Left cardiac atrium (tissue), 4 donors: ENCODE measurements around the gene SAMD3. TPM values are rescaled to one million over a fixed set of nuclear protein-coding genes. Genes with fewer than 3 reads are reported as not detected.
"Not testable (repeated sequence)": the region's sequence is repeated elsewhere in the genome, so short reads cannot be mapped to it uniquely, and the experiment has no call there.

ENCODE experiments used
- ATAC-seq, 2 donors: fragments of 200-7000 bp; cut with Tn5 transposase; one replicate each; pipeline ENCODE4 v1.9.1; 2020; ENCODE audit warnings: mild to moderate bottlenecking in 2 of 2, moderate library complexity in 2 of 2
- DNase-seq: peaks from one replicate; pipeline ENCODE4 v3.0.0-alpha.2; 2020
- intact Hi-C, 2 donors: fragments of 100-400 bp; cut with DNase I; formaldehyde crosslinking; loops; one replicate each; pipeline versions ENCODE4 v1.14.1 to v1.15.1; 2022 to 2023
- total RNA-seq, 2 donors: library from RNA; stranded (reverse); fragmentation: NEBNext Ultra II Directional; extraction: Animal tissue kit (Norgen Biotek cat#: 25700); gene quantifications; one replicate each; pipeline ENCODE4 v1.2.1, GENCODE V29; 2021
- donor health status: DM: no; HTN: yes; CAD: no.
- donor health status: DM: no; HTN: yes; CAD: no; lungs with severe emphysema.
- donor health status: DM: yes; HTN: yes; CAD: no.
- donor health status: Dilated cardiomyopathy.

Gene SAMD3
- total RNA-seq, 2 donors from 2014 or later, result 0.42 to 1.9 TPM

DNA sequence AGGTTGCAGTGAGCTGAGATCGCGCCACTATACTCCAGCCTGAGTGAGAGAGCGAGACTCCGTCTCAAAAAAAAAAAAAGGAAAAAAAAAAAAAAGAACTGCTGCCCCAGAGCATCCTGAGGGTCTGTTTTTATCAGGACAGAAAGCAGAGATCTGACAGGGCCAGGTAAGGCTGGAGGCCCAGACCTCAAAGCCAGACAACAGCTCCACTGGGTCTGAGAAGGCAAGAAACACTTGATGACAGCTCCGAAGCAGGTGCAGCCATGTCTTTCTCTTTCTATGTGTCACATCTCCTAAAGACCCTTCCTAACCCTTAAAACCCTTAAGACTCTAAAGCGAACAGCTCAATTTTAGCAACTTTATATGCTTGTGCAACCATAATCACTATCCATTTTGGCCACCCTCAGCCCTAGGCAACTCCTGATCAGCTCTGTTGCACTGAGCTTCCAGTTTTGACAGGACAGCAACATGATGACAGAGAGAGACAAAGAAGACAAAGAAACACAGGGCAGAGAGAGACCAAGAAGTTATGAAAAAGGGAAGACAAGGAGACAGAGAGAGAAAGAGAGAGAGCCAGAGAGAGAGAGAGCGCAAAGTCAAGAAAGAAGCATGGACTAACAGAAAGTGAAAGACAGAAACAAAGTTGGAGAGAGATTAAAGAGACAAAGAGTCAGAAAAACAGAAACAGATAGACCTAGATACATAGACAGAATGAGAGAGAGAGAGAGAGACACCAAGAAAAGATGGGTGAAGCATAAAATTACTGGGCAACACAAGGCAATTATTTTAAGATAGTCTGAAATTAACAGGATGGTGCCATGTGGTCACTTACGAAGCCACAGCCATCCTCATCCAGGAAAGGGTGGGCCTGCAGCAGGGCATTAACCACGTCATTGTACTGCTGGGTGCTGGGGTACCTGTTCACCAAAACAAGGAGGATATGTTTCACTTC, 39.2 kb downstream of the SAMD3 start:
- ATAC-seq (no peak), DNase-seq (no peak)
- intact Hi-C loops, result no loop called here

DNA sequence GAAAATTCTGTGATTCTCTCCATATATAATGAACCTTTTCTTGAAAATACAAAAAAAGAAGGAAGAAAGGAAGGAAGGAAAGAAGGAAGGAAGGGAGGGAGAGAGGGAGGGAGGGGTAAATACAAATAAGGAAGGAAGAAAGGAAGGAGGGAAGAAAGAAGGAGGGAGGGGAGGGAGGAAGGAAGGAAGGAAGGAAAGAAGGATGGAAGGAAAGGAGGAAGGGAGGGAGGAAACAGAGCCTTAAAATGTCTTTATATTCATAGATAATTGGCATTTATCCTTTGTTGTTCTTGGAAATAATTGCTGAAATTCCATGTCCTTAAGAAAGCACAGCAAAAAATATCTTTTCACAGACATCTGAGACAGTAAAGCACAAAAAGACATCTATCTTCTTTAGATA, 40.3 kb downstream of the SAMD3 start:
- no peak for DNase-seq
- no peak for ATAC-seq
- intact Hi-C loops, result no loop called here

DNA sequence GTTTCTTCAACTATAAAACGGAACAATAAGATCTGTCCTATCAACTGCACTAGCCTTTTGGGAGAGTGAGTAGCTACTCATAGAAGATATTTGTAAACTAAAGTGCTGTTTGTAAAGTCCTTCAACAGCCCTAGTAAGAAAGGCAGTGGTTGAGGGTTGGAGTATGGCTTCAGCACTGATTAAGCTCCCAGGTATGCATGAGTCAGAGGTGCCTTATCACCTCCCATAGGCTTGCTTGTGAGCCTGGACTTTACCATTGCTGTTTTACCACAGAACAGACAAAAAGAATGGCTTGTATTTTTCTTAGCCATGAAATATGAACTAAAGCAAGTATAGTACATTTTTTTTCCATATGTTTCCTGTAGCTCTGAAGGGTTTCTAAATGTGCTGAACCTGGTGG, 44.1 kb downstream of the SAMD3 start:
- ATAC-seq (peak in 1 of 2 donors; percentile 90), DNase-seq (no peak)
- intact Hi-C loops, result no loop called here

DNA sequence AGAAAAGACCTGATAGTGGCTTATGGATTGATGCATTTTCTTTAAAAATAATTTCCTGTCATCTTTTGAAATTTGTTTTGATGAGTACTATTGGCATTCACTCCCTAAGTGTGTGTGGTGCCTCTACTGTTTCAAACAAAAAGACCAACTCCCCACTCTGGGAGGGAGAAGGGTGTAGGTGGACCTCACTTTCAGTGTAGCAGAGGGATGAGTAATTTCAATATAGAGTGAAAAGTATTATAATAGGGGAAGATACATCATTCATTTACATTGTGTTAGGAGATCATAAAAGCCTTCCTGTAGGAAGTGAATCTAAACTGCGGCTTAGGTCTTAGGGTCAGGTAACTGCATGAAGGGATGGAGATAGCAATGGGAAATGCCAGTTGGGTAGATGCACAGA, 46.4 kb downstream of the SAMD3 start:
- DNase-seq (no peak), ATAC-seq (no peak)
- intact Hi-C loops, result no loop called here

DNA sequence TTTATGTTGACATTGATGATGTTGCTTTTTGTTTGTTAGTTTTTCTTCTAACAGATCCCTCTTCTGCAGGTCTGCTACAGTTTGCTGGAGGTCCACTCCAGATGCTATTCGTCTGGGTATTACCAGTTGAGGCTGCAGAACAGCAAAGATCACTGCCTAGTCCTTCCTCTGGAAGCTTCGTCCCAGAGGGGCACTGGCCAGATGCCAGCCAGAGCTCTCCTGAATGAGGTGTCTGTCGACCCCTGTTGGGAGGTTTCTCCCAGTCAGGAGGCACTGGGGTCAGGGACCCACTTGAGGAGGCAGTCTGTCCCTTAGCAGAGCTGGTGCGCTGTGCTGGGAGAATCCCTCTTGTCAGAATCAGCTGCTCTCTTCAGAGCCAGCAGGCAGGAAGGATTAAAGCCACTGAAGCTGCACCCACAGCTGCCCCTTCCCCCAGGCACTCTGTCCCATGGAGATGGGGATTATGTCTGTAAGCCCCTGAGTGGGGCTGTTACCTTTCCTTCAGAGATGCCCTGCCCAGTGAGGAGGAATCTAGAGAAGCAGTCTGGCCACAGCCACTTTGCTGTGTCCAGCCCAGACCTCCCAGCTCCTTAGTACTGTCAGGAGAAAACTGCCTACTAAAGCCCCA, 49.3 kb downstream of the SAMD3 start:
- intact Hi-C loops, ATAC-seq, DNase-seq: not testable (repeated sequence)

DNA sequence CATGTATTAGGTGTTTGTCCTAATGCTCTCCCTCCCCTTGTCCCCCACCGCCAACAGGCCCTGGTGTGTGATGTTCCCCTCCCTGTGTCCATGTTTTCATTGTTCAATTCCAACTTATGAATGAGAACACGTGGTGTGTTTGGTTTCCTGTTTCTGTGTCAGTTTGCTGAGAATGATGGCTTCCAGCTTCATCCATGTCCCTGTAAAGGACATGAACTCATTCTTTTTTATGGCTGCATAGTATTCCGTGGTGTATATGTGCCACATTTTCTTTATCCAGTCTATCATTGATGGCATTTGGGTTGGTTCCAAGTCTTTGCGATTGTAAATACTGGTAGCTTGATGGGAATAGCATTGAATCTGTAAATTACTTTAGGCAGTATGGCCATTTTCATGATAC, 52.6 kb downstream of the SAMD3 start:
- ATAC-seq, DNase-seq, intact Hi-C loops: not testable (repeated sequence)

DNA sequence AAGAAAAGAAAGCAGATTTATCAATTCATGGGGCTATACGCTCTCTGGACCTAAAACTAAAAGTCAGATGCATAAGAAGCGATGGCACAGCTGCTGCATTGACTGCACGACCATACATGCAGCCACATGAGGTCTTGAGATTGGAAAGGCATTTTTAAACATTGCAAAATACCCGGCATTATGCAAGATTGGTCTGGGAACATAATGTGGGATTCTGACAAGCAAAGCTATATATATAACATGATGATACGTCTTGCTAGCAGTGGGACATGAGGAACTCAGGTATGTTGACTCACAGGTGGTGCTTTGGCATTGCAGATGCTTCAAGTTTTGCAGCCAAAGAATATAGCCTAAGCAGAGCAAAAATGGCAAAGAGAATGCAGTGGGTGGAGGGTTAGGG, 55.1 kb downstream of the SAMD3 start:
- DNase-seq, result no peak
- intact Hi-C loops, result no loop called here
- ATAC-seq, result no peak

DNA sequence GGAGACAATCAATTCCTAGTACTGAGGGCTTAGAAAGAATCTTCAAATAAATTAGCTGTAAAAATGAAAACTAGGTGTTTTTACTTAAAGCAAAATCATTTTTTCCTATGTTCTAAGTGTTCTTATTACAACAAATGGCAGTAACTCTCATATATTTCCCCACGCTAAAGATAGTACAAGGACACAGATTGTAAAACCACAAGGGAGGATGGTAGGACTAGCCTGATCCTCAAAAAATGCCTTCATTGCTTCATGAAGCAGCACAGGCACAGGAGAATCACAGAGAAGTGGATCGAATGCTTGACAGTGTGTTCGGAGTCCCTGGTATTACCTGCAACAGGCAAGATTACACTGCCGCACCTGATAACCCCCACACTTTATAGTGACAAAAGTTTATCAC, 58.5 kb downstream of the SAMD3 start:
- intact Hi-C loops, result no loop called here
- ATAC-seq (no peak), DNase-seq (no peak)

DNA sequence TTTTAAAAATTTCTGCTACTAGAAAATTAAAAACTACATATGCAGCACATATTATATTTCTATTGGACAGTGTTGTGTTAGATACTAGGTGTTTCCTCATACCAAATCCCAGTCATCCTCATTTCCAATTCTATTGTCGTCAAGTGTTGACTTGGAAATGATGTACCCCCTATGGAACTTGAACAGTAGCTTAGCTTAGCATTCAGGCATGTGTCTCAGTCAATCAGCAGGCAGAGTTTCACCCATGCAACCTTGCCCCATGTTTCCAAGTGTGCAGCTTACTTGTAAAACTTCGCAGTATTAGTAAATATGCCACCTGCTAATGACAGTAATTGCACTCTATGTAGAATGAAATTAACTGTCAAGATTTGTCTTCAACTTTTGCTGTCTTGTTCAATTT, 59.5 kb downstream of the SAMD3 start:
- intact Hi-C loops, result no loop called here
- DNase-seq (no peak), ATAC-seq (no peak)

DNA sequence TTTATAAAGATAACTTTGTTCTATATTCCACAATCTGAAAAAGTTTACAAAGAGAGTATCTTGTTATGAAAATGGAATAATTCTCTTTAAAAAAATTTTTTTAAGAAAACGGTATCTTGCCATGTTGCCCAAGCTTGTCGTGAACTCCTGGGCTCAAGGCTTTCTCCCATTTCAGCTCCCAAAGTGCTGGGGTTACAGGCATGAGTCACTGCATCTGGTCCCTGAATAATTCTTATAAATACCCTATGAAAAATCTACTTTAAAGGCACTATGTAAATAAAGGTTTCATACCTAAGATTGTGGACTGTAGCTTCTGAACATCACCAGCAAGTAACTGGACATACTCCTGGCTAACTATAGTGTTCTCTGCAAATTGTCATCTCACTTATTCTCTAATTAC, 60.3 kb downstream of the SAMD3 start:
- ATAC-seq (peak in 1 of 2 donors; percentile 25), DNase-seq (no peak)
- intact Hi-C loops, result no loop called here

DNA sequence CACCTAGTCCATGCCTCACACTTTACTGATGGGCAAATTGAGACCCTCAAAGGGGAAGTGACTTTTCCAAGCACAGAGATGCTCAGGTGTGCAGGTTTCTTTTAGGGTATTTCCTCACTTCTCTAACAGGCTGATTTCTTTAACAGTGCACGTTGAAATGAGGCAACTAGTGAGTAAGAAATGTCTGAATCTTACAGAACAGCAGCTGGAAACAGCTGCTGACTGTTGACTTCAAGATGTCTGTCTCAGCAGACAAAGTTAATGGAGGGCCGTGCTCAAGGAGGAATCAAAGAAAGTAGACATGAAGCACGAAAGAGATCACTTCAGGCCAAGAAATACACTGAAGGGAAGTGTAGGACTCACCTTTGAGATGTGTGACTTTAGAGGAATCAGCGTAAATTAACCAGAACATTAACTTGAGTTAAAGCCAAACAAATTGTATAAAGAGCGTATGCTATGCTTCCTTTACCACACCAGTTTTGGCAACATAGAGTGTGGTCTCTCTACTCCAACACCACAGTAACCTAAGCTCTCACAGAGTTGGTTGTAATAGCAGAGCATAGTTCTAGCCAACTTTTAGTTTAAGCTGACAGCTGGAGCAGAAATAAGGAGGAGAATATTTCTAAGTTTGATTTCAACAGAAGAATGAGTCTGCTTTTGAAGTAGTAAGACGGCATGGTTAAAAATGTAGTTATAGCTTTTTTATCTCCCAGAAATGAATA, 60.9 kb downstream of the SAMD3 start:
- ATAC-seq, result peak in 1 of 2 donors; percentile 93
- intact Hi-C loops, result no loop called here
- DNase-seq, result peak; percentile 26

DNA sequence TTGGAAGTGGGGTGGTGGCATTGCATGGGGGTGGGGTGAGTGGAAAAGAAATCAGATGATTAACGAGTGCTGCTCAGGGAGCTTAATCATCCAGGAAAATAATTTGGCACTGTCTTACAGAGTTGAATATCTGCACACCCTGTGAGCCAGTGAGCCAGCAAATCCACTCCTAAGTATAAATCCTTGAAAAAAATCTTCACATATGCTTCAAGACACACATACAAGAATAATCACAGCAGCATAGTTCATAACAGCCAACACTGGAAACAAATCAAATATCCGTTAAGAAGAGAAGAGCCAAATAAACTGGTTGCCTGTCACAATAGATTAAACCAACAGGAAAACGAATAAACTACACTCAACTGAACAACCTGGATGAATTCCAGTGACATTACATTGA, 62.8 kb downstream of the SAMD3 start:
- DNase-seq, result no peak
- ATAC-seq, result peak in 1 of 2 donors; percentile 23
- intact Hi-C loops, result no loop called here

DNA sequence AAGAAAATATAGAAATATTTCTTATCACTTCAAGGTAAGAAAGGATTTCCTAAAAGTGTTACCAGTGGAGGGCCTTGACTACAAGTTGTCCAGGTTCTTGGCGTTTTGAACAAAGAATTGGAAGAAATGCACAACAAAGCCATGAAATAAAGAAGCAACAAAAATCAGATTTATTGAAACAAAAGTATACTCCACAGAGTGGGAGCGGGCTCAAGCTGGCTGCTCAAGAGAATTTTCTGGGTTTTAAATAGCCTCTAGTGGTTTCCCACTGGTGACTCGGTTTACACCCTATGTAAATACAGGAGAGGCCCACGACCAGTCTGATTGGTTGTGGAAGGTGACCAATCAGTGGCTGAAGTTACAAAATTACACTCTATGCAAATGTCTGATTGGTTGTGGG, 64.2 kb downstream of the SAMD3 start:
- DNase-seq (no peak), ATAC-seq (no peak)
- intact Hi-C loops, result no loop called here

DNA sequence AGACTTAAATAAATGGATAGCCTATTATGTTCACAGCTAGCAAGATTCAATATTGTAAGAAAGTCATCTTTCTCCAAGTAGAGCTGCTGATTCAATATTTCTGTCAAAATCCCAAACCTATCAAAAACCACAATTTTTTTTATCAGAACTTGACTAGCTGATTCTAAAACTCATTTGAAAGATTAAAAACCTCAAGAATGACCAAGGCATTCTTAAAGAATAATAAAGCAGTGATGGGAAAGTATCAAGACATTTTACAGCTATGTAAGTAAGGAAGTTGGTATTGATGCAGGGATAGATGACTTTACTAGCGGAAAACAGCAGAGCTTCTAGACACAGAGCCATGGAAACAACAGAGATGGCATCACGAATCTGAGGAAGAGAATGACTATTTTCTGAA, 64.7 kb downstream of the SAMD3 start:
- DNase-seq (no peak), ATAC-seq (no peak)
- intact Hi-C loops, result no loop called here

DNA sequence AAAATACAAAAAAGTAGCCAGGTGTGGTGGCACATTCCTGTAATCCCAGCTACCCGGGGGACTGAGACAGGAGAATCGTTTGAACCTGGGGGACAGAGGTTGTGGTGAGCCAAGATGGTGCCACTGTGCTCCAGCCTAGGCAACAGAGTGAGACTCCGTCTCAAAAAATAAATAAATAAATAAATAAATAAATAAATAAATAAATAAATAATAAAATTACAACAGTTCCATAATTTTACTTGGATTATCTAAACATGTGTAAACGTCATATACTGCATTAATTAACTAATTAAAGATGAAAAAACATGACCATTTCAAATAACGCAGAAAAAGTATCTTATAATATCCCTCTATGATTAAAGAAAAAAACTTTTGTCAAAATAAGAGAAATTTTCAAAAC, 65.8 kb downstream of the SAMD3 start:
- no peak for DNase-seq
- no peak for ATAC-seq
- intact Hi-C loops, result no loop called here

DNA sequence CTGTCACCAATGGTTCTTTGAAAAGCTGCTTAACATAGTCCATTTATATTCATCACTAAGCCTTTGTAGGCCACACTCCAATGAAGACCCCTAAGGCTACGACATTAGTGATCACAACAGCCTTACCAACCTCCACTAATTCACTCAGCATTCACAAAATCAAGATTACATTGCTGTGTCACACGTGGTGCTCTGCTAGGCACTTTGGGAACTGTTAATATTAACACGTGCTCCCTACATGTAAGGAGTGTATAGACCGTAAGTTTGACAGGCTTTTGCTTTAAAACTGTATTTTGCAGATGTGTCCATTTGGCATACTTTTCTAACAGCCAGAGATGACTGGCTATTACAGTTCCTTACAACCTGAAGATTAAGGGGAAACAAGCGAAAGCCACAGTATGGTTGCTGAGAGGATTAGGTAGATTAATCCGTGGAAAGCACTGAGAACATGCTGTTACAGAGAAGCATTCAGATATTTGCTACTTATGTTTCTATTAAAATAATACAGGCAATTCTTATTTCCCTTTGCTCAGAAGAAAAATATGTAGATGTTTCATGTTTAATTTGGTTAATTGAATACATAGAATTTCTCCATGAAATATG, 69.7 kb downstream of the SAMD3 start:
- no peak for DNase-seq
- no peak for ATAC-seq
- intact Hi-C loops, result no loop called here

DNA sequence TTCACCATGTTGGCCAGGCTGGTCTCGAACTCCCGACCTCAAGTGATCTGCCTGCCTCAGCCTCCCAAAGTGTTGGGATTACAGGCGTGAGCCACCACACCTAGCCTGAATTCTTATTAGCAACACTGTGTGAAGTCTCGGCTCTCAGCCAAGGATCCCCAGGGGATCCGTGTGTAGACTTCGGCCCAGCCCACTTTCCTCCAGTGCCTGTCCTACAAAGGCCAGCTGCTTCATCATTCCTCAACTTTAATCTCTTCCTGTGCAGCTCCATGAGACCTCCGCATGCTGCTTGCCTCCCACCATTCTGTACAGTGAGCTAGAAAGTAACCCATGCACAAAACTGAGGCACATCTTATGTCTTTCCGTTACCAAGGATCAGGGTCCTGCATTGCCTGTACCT, 71.8 kb downstream of the SAMD3 start:
- DNase-seq (no peak), ATAC-seq (no peak)
- intact Hi-C loops, result no loop called here

DNA sequence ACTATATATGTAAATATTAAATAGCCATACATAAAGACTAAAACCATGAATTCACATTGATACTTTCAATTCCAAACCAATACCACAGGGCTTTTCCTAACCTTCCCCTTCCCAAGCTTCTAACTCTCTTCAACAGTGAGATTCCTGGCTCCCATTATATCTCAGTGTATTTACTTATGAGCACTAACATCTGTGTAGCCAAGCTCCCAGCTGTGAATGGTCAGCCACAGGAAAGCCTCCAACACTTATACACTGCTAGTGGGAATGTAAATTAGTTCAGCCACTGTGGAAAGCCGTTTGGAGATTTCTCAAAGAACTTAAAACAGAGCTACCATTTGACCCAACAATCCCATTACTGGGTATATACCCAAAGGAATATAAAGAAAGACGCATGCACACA, 73.7 kb downstream of the SAMD3 start:
- intact Hi-C loops, DNase-seq, ATAC-seq: not testable (repeated sequence)

DNA sequence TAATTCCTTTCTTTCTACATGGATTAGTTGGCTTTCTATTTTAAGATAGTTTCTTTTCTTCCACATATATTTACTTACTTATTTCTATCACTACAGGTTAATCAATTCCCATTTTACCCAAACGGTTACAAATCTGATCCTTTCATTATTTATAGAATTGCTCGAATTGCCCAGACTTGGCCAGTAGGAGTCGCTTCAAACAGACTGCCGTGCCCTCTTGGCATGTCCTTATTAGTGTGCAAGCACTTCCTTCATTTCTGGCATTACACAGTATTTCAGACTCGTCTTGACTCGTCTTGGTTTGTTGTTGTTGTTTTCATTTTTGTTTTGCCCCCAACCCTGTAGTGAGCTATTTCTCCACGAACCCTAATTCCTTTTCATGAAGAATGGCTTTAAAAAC, 74.6 kb downstream of the SAMD3 start:
- no peak for ATAC-seq
- DNase-seq, result no peak
- intact Hi-C loops, result no loop called here

DNA sequence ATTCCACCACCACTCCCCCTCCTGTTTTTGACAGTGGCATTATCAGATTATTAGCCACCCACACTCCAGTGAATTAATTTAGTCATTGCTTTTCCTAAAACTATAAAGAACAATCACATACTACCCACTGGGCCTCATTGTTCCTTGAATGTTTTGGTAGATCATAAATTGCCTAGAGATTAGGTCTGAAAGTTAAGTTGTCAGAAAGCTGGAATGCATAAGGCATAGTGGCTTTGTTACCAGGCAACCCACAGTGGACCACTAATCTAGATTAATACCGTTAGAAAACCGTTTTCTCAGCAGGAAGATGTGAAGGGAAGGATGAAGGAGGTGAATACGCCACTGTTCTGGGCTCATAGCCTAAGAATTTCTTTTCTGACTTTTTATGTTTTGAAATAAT, 75.6 kb downstream of the SAMD3 start:
- ATAC-seq, result no peak
- intact Hi-C loops, result no loop called here
- no peak for DNase-seq
